NCI-H82 (cell line): Measurements from ENCODE around the gene TTLL9.
A peak's percentile ranks its signal among the peaks of the same experiment; 100 is the strongest.

Experiments
- DNase-seq: peaks from one replicate; lab custom pipeline; 2025; lab: John Stamatoyannopoulos, UW

TTLL9 gene

DNA sequence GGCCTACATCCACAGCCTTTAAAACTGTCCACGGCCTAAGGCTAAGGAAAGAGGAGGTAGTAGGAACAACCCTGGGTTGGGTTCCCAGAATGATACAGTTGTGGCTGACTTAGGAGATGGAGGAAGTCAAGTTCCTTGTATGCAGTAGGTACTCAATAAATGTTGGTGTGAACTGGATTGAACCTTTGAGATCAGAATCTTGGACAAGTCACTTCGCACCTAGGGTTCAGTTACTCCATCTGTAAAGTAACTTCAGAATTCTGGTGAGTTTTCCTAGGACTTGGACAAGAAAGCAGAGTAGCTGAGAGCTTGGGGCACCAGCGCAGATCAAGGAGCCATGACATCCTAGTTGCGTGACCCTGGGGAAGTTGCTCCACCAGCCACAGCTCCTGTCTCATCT lies 106.6 kb downstream of the TTLL9 start:
- no peak for DNase-seq

DNA sequence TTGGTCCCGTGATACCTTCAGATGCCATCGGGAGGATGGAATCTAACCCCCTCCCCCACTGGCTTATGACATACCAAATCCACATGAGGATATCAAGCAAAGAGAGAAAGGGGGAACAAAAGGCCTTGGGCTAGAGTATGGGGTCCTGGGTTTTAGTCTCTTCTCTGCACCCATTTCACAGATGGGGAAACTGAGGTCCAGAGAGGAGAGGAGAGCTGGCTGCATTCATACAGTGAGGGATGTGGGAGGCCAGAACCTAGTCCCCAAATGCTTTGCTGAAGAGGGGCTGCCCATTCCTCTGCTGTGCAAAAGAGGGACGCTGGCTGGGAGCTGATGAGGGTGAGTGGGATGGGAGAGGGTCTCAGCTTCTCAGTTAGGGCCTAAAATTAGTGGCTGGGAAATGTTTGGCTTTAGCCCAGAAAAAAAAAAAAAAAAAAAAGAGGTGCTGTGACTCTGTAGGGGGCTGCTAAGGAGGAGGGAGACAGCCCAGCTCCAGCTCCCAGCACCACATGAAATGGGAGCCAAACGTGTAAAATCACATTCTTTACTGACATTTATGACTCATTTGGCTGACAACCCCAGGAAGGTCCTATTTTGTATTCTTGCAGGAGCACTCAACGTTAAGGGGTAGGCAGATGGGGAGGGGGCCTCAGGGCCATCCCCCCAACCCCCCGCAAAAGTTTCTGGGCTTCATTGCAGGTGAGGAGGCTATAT lies 109.4 kb downstream of the TTLL9 start:
- DNase-seq = no peak

DNA sequence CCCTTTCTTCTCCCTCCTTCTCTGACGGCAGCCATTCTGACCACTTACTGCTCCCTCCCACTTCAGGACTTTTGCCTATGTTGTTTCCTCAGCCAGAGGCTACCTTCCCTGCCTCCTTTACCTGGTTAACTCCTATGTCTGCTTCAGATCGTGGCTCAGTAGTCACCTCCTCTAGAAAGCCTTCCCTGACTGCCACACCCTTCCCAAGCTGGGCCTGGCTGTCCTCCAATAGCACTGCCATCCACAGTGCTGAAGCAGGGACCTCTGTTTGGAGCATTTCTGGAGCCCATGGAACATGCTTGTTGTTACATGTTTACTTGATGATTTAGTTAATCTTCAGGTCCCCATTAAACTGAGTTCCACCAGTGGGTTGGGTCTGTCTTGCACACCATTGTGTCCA lies 111.3 kb downstream of the TTLL9 start:
- DNase-seq = no peak

DNA sequence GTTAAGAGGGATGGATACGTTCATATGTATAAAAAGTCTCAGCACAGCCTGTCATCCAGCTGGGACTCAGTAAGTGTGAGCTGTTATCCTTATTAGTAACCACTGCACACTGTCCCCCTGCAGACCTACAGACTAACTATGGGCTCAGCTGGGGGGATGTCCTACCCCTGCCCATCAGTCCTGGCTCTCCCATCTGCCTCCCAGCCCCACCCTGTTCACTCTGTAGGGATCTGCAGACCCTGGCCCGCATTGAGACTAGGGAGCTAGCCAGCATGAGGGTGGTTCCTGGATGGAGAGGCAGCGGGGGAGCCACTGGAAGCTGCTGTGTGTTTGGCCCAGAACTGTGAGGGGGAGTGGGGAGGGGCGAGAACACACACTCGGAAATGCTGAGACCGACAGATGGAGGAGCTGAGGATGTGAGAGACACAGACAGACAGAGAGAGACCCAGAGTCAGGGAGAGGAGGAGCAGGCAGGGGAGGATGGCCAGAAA lies 114.6 kb downstream of the TTLL9 start:
- DNase-seq = peak; percentile 81

DNA sequence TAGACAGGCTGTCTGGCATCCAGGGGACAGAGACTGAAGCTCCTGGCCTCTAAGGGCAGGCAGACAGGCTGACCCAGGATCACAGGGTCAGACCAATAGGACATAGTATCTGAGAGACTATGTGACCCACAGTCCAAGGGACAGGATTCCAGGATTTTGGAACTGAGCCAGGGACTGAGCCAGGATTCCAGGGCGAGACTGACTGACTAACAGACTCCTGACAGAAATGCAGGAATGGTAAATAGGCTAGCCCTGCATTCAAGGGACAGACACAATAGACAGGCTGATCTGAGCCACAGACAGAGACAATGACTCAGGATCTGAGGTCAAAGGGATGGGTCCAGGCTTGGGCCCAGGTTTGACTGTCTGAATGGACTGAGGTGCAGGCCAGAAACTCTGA lies 117.3 kb downstream of the TTLL9 start:
- DNase-seq = peak; percentile 26

DNA sequence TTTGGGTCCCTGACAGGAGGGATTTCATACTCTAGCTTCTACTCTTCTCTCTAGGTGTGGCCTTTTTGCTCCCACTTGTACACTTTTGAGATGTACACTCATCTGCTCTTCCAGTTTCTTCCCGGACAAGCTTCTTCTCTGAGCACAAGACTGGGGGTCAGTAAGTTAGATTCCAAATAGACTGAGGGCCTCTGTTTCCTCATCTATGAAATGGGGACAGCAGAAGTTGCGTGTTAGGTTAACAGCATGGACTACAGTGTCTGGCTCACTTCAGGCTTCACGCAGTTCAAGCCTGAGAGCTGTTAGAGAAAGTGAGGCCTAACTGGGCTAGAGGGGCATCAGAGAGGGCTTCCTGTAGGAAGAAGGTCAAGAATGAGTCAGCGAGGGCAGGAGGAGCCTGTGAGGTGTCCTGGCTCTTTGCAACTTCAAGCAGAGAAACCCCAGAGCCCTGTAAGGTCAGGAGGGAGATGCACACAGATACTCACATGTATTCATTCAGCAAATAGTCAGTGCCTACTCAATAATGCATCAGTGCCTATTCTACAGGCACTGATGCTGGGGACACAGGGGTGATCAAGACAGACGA lies 118.1 kb downstream of the TTLL9 start:
- no peak for DNase-seq

DNA sequence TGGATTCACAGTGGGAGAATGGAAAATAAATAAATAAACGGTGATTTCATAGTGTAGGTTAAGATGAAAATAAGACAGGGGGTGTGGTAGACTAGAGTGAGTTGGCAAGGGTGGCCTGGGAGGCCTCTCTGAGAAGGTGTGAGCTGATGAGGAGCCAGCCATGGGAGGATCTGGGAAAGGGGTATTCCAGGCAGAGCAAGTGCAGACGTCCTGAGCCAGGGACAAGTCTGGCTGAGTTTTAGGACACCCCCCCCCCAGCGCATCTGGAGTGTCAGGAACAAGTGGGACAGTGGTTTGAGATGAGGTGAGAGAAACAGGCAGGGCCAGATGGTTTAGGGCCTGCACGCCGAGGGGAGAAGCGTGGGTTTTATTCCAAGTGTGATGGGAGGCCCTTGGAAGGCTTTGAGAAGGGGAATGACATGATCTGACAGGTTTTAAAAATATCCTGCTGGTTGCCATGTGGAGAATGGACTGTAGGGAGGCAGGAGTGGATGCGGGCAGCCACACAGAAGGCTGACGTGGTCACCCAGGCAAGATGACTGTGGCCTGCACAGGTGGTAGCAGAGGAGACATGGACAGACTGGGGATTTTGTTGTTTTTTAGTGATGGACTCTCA lies 118.7 kb downstream of the TTLL9 start:
- DNase-seq = no peak

DNA sequence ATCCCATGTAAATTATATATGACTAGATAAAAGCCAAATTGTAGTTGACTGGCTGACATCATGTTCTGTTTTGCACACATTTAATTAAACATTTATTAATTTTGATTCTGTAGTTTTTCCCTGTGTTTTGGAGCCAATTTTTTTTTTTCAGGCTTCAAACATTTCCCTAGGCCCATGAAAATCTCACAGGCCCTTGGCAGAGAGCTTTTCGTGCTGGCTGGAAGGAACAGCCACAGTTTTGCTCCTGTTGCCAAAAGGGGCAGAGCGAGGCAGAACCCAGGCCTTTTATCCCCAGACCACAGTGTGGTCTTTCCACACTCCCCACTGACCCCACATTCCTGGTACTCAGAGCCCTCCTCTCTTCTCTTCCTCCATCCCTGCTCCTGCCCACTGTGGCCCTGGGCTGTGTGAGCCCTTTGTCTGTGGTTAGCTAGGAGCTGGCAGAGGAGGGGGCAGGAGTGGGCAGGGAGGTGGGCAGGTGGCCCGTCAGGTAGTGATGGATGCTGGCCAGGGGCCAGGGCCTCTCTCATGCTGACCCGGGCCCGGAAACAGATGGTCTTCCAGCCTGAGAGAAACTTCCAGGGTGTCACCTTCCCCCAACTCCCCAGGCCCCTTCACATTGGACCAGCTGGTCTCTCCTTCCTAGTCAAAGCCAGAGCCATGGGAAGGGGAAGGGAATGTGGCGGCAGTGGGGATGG lies 120.4 kb downstream of the TTLL9 start:
- DNase-seq = peak; percentile 75

DNA sequence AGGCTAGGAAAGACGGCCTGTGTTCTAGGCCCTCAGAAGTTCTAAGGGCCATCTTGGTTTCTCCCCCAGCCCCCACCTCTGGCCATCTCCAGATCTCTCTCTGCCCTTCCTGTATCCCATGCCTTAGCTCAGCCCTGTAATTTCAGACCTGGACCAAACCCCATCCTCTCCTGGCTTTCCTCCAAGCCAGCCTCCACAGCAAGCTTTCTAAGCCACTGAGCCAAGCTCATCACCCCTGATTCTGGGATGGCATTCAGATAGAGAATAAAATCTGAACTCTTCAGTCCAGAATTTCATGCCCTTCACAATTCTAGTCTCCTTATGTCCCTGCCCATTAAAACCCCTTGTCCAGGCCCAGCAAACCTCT lies 120.9 kb downstream of the TTLL9 start:
- no peak for DNase-seq

DNA sequence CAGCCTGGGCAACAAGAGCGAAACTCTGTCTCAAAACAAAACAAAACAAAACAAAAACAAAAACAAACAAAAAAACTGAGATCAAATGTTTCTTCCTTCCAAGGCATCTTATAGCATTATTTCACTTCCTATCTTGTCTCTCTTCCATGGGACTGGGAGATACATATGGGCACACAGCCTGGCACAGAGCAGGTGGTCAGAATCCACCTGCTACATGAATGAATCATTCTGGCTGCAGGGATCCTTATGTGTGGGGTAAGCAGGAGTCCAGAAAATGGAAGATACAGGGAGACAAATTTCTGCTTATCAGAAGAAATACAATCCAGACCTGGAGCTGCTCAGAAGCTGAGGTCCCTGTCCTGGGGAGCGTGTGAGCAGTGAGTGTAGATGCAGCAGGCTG lies 121.7 kb downstream of the TTLL9 start:
- DNase-seq = no peak
